ENCODE results near the gene SREK1IP1. TPM values are rescaled to one million over a fixed set of nuclear protein-coding genes. Genes with fewer than 3 reads are reported as not detected.

SREK1IP1 gene
- total and polyA plus RNA-seq, 11 donors = 4.1 to 20.7 (median 11.1) TPM

DNA sequence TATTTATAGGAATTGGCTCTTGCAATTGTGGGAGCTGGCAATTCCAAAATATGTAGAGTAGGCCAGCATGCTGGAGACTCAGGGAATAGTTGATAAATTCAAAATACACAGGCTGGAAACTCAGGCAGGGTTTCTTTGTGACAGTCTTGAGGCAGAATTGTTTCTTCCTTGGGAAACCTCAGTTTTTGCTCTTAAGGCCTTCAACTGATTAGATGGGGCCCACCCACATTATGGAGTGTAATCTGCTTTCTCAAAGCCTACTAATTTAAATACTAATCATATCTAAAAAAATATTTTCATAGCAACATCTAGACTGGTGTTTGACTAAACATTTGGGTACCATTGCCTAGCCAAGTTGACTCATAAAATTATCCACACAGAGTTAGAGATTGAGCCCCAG lies 27.8 kb upstream of the SREK1IP1 start:
- no peak for TF ChIP-seq POLR2A (IDR thresholded peaks at IDR 0.05)
- TF ChIP-seq, protein P1, sequence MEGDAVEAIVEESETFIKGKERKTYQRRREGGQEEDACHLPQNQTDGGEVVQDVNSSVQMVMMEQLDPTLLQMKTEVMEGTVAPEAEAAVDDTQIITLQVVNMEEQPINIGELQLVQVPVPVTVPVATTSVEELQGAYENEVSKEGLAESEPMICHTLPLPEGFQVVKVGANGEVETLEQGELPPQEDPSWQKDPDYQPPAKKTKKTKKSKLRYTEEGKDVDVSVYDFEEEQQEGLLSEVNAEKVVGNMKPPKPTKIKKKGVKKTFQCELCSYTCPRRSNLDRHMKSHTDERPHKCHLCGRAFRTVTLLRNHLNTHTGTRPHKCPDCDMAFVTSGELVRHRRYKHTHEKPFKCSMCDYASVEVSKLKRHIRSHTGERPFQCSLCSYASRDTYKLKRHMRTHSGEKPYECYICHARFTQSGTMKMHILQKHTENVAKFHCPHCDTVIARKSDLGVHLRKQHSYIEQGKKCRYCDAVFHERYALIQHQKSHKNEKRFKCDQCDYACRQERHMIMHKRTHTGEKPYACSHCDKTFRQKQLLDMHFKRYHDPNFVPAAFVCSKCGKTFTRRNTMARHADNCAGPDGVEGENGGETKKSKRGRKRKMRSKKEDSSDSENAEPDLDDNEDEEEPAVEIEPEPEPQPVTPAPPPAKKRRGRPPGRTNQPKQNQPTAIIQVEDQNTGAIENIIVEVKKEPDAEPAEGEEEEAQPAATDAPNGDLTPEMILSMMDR (IDR thresholded peaks at IDR 0.05) = no peak
- Histone ChIP-seq H3K27me3 (no peaks in the 10 kb centered on the region), H3K4me3 (no peak overlapping the region), H3K4me1 (peaks cover 0 to 9% (median 0%) of the 10 kb centered on the region in 12 donors), H3K9me3 (no peaks in the 10 kb centered on the region), H3K27ac (no peak overlapping the region), H3K36me3 (peaks cover 0 to 26% (median 13%) of the 10 kb centered on the region in 9 donors)
- DNase-seq = no peak
- intact Hi-C loops (cut with DNase I) = no loop called here
- ATAC-seq = no peak

DNA sequence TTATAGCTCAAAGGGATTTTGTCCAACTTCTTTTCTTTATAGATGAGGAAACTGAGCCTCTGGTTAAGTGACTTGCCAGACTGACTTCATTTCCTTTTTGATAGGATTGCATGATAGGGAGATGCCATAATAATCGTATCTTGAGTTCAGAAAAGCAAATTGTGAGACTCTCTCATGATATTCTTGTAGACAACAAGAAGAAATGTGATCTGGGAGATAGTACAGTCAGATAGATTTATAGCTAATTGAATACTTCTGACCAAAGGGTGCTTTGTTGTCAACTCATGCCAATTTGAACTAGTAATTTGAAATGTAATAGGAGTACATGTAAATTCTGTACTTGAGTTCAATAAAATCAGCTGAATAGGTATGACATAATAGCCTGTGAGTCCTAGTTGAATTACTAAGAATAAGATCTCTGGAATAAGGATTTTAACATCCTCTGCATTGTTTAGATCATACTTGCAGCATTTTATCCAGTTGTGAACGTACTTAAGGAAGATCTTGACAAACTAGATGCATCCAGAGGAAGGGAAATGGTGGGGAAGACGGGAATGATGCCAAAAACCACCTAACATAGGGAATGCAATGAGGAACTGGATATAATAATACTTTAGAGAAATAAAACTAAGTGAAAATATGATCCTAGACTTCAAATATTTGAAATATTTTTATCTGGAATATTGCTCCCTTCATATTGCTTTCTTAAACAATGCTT lies 25.7 kb upstream of the SREK1IP1 start:
- Histone ChIP-seq H3K36me3 (peaks cover 0 to 23% (median 5%) of the 10 kb centered on the region in 9 donors), H3K4me1 (peaks cover 0 to 9% (median 0%) of the 10 kb centered on the region in 12 donors), H3K9me3 (no peaks in the 10 kb centered on the region), H3K27ac (peak overlapping the region in 2 of 12 donors; percentile 10 to 42), H3K4me3 (no peak overlapping the region), H3K27me3 (no peaks in the 10 kb centered on the region)
- TF ChIP-seq, protein P1 (IDR thresholded peaks at IDR 0.05) = no peak
- no peak for TF ChIP-seq POLR2A (IDR thresholded peaks at IDR 0.05)
- intact Hi-C loops (cut with DNase I) = no loop called here
- DNase-seq (no peak), ATAC-seq (peak in 1 of 4 donors; percentile 45)
- 60 to 69% (median 64%) methylated on average over 3 of the region's 3 CpGs for WGBS, 4 donors

DNA sequence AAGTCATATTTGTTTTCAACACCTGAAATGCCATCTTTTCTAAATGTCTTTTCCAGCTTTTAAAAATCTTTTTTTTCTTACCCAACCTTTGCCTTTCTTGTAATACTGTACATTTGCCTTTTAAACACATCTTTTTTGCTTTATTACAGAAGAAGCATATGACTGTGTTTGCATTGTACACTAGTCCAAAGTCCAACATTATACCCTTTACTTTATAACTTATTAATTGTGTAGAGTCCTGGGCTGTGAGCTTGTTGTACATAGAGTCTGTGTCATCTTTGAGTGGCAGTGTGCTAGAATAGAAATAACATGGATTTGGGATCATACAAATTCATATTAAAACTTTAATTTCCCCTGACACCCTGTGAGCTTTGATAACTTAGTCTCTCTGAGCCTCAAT lies 24.0 kb upstream of the SREK1IP1 start:
- Histone ChIP-seq H3K27me3 (no peaks in the 10 kb centered on the region), H3K27ac (no peak overlapping the region), H3K4me3 (no peak overlapping the region), H3K4me1 (peaks cover 0 to 9% (median 0%) of the 10 kb centered on the region in 12 donors), H3K9me3 (no peaks in the 10 kb centered on the region), H3K36me3 (peaks cover 0 to 26% (median 5%) of the 10 kb centered on the region in 9 donors)
- TF ChIP-seq, protein P1 (IDR thresholded peaks at IDR 0.05) = no peak
- no peak for TF ChIP-seq POLR2A (IDR thresholded peaks at IDR 0.05)
- DNase-seq = no peak
- intact Hi-C loops (cut with DNase I) = no loop called here
- no peak for ATAC-seq

DNA sequence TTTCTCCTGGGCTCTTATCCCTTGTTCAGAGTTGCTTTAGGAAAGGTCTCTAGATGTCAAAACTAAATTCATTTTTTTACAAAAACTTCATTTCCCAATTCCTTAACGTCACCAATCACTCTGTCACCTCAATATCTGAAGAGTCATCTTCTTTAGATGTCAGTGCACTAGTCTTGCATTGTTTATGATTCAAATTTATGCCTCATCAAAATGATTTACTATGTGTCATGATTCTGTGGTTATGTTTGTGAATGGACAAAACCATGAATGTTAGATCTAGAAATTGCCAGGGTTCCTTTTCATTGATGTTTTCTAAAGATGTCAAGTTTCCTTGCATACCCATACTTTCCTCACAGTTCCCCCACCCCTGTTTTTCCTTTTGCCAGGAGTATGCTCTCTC lies 21.7 kb upstream of the SREK1IP1 start:
- TF ChIP-seq, protein P1 (IDR thresholded peaks at IDR 0.05) = no peak
- TF ChIP-seq POLR2A (IDR thresholded peaks at IDR 0.05) = no peak
- Histone ChIP-seq H3K4me1 (peaks cover 0 to 9% (median 0%) of the 10 kb centered on the region in 12 donors), H3K27ac (no peak overlapping the region), H3K9me3 (no peaks in the 10 kb centered on the region), H3K27me3 (no peaks in the 10 kb centered on the region), H3K4me3 (no peak overlapping the region), H3K36me3 (peaks cover 0 to 47% (median 9%) of the 10 kb centered on the region in 9 donors)
- ATAC-seq (no peak), DNase-seq (no peak)
- 92 to 99% (median 95%) methylated on average over 1 of the region's 1 CpG for WGBS, 4 donors
- intact Hi-C loops (cut with DNase I) = no loop called here
